HepG2 (cell line): ENCODE results near the gene TMEM214. TPM values are rescaled to one million over a fixed set of nuclear protein-coding genes. Genes with fewer than 3 reads are reported as not detected.

Experiments used
- ATF4 ChIP-seq, 2 experiments: fragments of 450-650 bp in 1 of 2; sonication (generic) in 1 of 2; formaldehyde crosslinking; IDR thresholded peaks; 2 replicates each; pipeline versions ENCODE4 v1.5.0 to v1.8.0; 2020 to 2022; ENCODE audit warnings: mild to moderate bottlenecking in 1 of 2, missing genetic modification reagents in 1 of 2
- CREB1 ChIP-seq, 2 experiments: fragments of 450-650 bp in 1 of 2; IDR thresholded peaks; 2 replicates each; pipeline ENCODE4 v1.6.1; 2016 to 2017; ENCODE audit warnings: control low read depth in 1 of 2, mild to moderate bottlenecking in 1 of 2, missing compliant biosample characterization in 1 of 2, missing genetic modification characterization in 1 of 2
- FOXM1 ChIP-seq: sonication (generic); formaldehyde crosslinking; IDR thresholded peaks from 2 replicates; pipeline ENCODE4 v1.5.0; 2020; ENCODE audit warnings: missing genetic modification reagents
- GABPA ChIP-seq, 2 experiments: IDR thresholded peaks; 2 replicates each; pipeline ENCODE4 v1.6.1; 2011 to 2016; ENCODE audit warnings: low read depth in 2 of 2, low read length in 1 of 2, missing biosample characterization in 1 of 2, missing genetic modification characterization in 1 of 2
- GATA4 ChIP-seq: sonication (generic); IDR thresholded peaks from 2 replicates; pipeline ENCODE4 v1.6.1; 2016; ENCODE audit warnings: antibody characterized with exemption, low read depth, borderline replicate concordance
- GLI4 ChIP-seq: sonication (generic); formaldehyde crosslinking; IDR thresholded peaks from 2 replicates; pipeline ENCODE4 v1.5.1; 2020; ENCODE audit warnings: missing genetic modification reagents, mild to moderate bottlenecking, moderate library complexity, borderline replicate concordance
- HOXA5 ChIP-seq: sonication (generic); formaldehyde crosslinking; IDR thresholded peaks from 2 replicates; pipeline ENCODE4 v1.4.0; 2020; ENCODE audit warnings: missing genetic modification reagents
- IKZF1 ChIP-seq: fragments of 450-650 bp; IDR thresholded peaks from 2 replicates; pipeline ENCODE4 v1.7.1; 2016
- IRF2 ChIP-seq: IDR thresholded peaks from 2 replicates; pipeline ENCODE4 v1.6.1; 2018; ENCODE audit warnings: missing genetic modification reagents, missing compliant biosample characterization
- KAT7 ChIP-seq: IDR thresholded peaks from 2 replicates; pipeline ENCODE4 v1.6.1; 2018; ENCODE audit warnings: borderline replicate concordance, missing compliant biosample characterization
- NFRKB ChIP-seq: fragments of 450-650 bp; IDR thresholded peaks from 2 replicates; pipeline ENCODE4 v1.6.1; 2017
- PPARG ChIP-seq: conservative IDR thresholded peaks from 2 replicates; pipeline ENCODE4 v1.6.1; 2016; ENCODE audit warnings: missing biosample characterization, missing genetic modification reagents
- SIX1 ChIP-seq: sonication (generic); formaldehyde crosslinking; IDR thresholded peaks from 2 replicates; pipeline ENCODE4 v1.4.0; 2020; ENCODE audit warnings: missing genetic modification reagents, borderline replicate concordance
- SMAD1 ChIP-seq: sonication (generic); formaldehyde crosslinking; IDR thresholded peaks from 2 replicates; pipeline ENCODE4 v1.4.0; 2020; ENCODE audit warnings: missing genetic modification reagents, low read depth, mild to moderate bottlenecking, borderline replicate concordance
- ZNF18 ChIP-seq: sonication (generic); formaldehyde crosslinking; IDR thresholded peaks from 2 replicates; pipeline ENCODE4 v1.8.0; 2022; ENCODE audit warnings: mild to moderate bottlenecking, missing genetic modification reagents; ENCODE audit not compliant: insufficient replicate concordance
- ZNF253 ChIP-seq: sonication (generic); formaldehyde crosslinking; IDR thresholded peaks from 2 replicates; pipeline ENCODE4 v1.8.0; 2022; ENCODE audit warnings: mild to moderate bottlenecking, missing genetic modification reagents, borderline replicate concordance
- ZNF446 ChIP-seq: sonication (generic); formaldehyde crosslinking; IDR thresholded peaks from 2 replicates; pipeline ENCODE4 v1.5.0; 2020; ENCODE audit warnings: mild to moderate bottlenecking, missing genetic modification reagents
- ZNF580 ChIP-seq: IDR thresholded peaks from 2 replicates; pipeline ENCODE4 v1.6.1; 2016; ENCODE audit warnings: low read depth, borderline replicate concordance
- ZNF589 ChIP-seq: sonication (generic); formaldehyde crosslinking; conservative IDR thresholded peaks from 2 replicates; pipeline ENCODE4 v1.8.0; 2022; ENCODE audit warnings: mild to moderate bottlenecking, moderate library complexity, missing genetic modification reagents
- ZNF672 ChIP-seq: sonication (generic); formaldehyde crosslinking; IDR thresholded peaks from 2 replicates; pipeline ENCODE4 v1.8.1; 2022; ENCODE audit warnings: missing genetic modification reagents
- polyA plus RNA-seq, 8 experiments: library from polyadenylated mRNA; depleted of rRNA in 3 of 8; stranded (reverse) in 7 of 8; unstranded in 1 of 8; fragments of >200 nt; fragmentation: Illumina TruSeq in 4 of 8; extraction: Trizol in 4 of 8; gene quantifications; 2 replicates each; pipeline versions ENCODE4 v1.2.1 to v1.2.3, GENCODE V29; 2011 to 2016; ENCODE audit warnings: low read depth in 4 of 8, missing spikeins in 1 of 8, mixed read lengths in 1 of 8; ENCODE audit not compliant: insufficient read depth in 1 of 8
- total RNA-seq, 5 experiments: library from RNA; depleted of rRNA; stranded (reverse); fragments of >200 nt; fragmentation: Illumina TruSeq; extraction: Trizol; gene quantifications; 2 replicates each; pipeline ENCODE4 v1.2.3, GENCODE V29; 2016; ENCODE audit warnings: low read depth in 1 of 5
- TF ChIP-seq, protein P1 (sequence below): sonication (generic); formaldehyde crosslinking; IDR thresholded peaks from 2 replicates; pipeline ENCODE4 v1.5.1; 2020; ENCODE audit warnings: missing genetic modification reagents, mild to moderate bottlenecking, borderline replicate concordance
- TF ChIP-seq, protein P2 (sequence below): sonication (generic); formaldehyde crosslinking; IDR thresholded peaks from 2 replicates; pipeline ENCODE4 v1.9.0; 2021; ENCODE audit warnings: missing genetic modification reagents, mild to moderate bottlenecking, borderline replicate concordance
- TF ChIP-seq, protein P3 (sequence below): sonication (generic); formaldehyde crosslinking; IDR thresholded peaks from 2 replicates; pipeline ENCODE4 v1.8.0; 2022; ENCODE audit warnings: missing genetic modification reagents, mild to moderate bottlenecking, inconsistent platforms, borderline replicate concordance

Gene TMEM214
- total and polyA plus RNA-seq, 2 of the 13 experiments (the other 11 are each of a cell fraction or from before 2014, with no cell fraction given) = 58.3 to 132 TPM

DNA sequence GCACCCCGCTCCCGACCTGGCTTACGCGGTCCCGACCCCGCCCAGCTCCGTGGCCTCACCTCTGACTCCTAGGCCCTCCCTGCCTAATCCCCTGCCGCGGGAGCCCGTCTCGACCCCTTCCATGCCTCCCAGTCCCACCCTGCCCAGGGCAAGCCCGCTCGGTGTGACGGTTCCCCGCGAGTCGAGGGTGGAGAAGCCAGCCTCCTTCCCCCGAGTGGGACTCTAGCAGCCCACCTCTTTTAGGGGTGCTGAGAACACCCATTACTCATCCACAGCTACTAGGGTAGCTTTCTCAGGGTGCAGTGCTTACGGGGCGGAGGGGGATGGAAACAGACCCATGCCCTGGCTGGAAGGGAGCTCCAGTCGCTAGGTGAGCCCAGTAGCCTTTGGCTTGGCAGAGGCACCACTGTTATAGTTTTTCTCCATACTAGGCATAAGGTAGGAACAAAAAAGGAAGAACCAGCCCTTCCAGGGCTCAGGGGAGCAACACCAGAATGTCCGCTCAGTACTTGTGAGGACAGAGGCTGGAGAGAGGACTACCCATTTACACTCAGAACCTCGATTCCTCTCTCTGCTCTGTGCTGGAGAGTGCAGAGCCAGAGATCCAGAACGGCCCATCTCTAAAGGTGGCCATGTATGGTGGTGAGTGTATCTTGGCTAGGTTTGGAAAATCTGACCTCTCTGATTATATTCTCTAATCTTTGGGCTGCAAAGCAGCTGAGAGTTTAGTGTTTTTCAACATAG lies 19.3 kb downstream of the TMEM214 start (continued):
- TF ChIP-seq ZNF672 (CRISPR knock-in tag) = no peak
- TF ChIP-seq ATF4 (CRISPR knock-in tag; IDR thresholded peaks at IDR 0.05) = no peak
- TF ChIP-seq GLI4 (CRISPR knock-in tag) = no peak
- no peak for TF ChIP-seq GATA4
- TF ChIP-seq, protein P1, sequence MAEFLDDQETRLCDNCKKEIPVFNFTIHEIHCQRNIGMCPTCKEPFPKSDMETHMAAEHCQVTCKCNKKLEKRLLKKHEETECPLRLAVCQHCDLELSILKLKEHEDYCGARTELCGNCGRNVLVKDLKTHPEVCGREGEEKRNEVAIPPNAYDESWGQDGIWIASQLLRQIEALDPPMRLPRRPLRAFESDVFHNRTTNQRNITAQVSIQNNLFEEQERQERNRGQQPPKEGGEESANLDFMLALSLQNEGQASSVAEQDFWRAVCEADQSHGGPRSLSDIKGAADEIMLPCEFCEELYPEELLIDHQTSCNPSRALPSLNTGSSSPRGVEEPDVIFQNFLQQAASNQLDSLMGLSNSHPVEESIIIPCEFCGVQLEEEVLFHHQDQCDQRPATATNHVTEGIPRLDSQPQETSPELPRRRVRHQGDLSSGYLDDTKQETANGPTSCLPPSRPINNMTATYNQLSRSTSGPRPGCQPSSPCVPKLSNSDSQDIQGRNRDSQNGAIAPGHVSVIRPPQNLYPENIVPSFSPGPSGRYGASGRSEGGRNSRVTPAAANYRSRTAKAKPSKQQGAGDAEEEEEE (CRISPR knock-in tag) = no peak
- TF ChIP-seq, protein P2, sequence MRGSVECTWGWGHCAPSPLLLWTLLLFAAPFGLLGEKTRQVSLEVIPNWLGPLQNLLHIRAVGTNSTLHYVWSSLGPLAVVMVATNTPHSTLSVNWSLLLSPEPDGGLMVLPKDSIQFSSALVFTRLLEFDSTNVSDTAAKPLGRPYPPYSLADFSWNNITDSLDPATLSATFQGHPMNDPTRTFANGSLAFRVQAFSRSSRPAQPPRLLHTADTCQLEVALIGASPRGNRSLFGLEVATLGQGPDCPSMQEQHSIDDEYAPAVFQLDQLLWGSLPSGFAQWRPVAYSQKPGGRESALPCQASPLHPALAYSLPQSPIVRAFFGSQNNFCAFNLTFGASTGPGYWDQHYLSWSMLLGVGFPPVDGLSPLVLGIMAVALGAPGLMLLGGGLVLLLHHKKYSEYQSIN (CRISPR knock-in tag) = no peak
- TF ChIP-seq CREB1 (IDR thresholded peaks at IDR 0.05) = no peak
- TF ChIP-seq CREB1 (CRISPR knock-in tag; IDR thresholded peaks at IDR 0.05) = no peak
- no peak for TF ChIP-seq KAT7 (CRISPR knock-in tag)
- TF ChIP-seq ZNF589 = no peak
- TF ChIP-seq, protein P3, sequence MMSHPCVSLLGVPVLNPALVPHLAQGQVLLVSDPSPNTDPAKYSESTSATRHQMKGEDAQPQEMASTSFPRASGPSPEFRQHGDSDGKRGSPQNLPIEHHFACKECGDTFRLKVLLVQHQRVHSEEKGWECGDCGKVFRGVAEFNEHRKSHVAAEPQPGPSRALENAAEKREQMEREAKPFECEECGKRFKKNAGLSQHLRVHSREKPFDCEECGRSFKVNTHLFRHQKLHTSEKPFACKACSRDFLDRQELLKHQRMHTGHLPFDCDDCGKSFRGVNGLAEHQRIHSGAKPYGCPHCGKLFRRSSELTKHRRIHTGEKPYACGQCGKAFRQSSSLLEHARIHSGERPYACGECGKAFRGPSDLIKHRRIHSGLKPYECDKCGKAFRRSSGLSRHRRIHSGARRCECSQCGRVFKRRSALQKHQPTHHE (CRISPR knock-in tag) = no peak
- TF ChIP-seq ZNF446 (CRISPR knock-in tag) = no peak
- no peak for TF ChIP-seq IKZF1
- no peak for TF ChIP-seq GABPA (IDR thresholded peaks at IDR 0.05; ENCODE audit: low read depth, low read length)
- no peak for TF ChIP-seq GABPA (CRISPR knock-in tag; IDR thresholded peaks at IDR 0.05; ENCODE audit: low read depth)
- TF ChIP-seq PPARG (CRISPR knock-in tag) = no peak
- TF ChIP-seq ZNF253 (CRISPR knock-in tag) = 0 out of 2 replicates have a peak, but pooled peaks have one; percentile 47
- no peak for TF ChIP-seq ZNF580 (CRISPR knock-in tag)
- TF ChIP-seq IRF2 = no peak
- TF ChIP-seq HOXA5 (CRISPR knock-in tag) = no peak
- no peak for TF ChIP-seq FOXM1
- no peak for TF ChIP-seq SMAD1 (CRISPR knock-in tag)
- no peak for TF ChIP-seq SIX1 (CRISPR knock-in tag)
- no peak for TF ChIP-seq NFRKB
- TF ChIP-seq ZNF18 (CRISPR knock-in tag) = no peak
